Measurements from ENCODE around the gene MYPOP.

The MYPOP gene

GRCh38 chr19:45881082-45881908 is 21.1 kb downstream of the MYPOP start:
- no peaks in the 10 kb centered on the region for H3K9me3 ChIP-seq (ENCODE audit: low read length)
- H3K4me3 ChIP-seq (ENCODE audit: low read depth in 1 of 2, low read length in 2 of 2): no peak overlapping the region
- H3K4me1 ChIP-seq (ENCODE audit: insufficient read depth, low read length): peaks cover 28% of the 10 kb centered on the region
- peaks cover 0 to 18% of the 10 kb centered on the region in 2 donors for H3K27me3 ChIP-seq (ENCODE audit: control insufficient read depth in 1 of 2, insufficient read depth in 2 of 2, low read length in 2 of 2)
- no peak overlapping the region for H3K9ac ChIP-seq (ENCODE audit: low read length)
- H3K27ac ChIP-seq (ENCODE audit: low read depth, low read length): no peak overlapping the region
- H3K36me3 ChIP-seq (ENCODE audit: insufficient read depth, low read length): no peaks in the 10 kb centered on the region

DNA sequence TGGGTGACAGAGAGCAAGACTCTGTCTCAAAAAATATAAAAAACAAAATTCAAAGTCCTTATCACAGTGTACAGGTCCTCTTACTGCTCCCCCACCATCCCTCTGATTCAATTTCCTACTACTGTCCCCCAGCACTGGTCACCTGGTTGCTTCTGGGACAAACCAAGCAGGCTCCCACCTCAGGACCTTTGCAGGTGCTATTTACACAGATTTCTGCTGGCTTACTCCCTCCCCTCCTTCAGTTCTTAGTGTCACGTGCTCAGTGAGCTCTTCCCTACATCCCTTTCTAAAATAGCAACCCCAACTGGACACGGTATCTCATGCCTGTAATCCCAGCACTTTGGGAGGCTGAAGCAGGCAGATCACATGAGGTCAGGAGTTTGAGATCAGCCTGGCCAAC is 22.4 kb downstream of the MYPOP start:
- H3K4me3 ChIP-seq (ENCODE audit: low read depth in 1 of 2, low read length in 2 of 2): no peak overlapping the region
- no peak overlapping the region for H3K27ac ChIP-seq (ENCODE audit: low read depth, low read length)
- peaks cover 27% of the 10 kb centered on the region for H3K4me1 ChIP-seq (ENCODE audit: insufficient read depth, low read length)
- no peaks in the 10 kb centered on the region for H3K9me3 ChIP-seq (ENCODE audit: low read length)
- no peaks in the 10 kb centered on the region for H3K36me3 ChIP-seq (ENCODE audit: insufficient read depth, low read length)
- H3K9ac ChIP-seq (ENCODE audit: low read length): no peak overlapping the region
- peaks cover 0 to 18% of the 10 kb centered on the region in 2 donors for H3K27me3 ChIP-seq (ENCODE audit: control insufficient read depth in 1 of 2, insufficient read depth in 2 of 2, low read length in 2 of 2)

DNA sequence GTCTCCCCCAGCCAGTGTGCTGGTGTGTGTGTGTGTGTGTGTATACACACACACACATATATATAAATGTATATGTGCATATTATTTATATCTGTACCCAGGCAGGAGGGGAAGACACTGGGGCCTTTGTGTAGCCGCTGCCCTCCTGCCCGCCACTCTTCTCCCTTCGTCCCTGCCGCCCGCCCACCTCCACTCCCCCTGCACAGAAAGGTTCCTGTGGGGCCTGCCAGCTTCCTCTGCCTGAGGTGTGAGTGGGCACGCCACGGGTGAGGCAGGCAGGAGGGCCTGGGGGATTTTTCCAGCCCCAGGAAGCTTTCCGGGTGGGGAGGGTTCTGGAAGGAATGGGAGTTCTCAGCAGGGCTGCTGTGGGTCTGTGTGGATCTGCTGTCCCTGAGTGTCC is 23.4 kb downstream of the MYPOP start:
- Histone ChIP-seq H3K9me3 (ENCODE audit: low read length) (no peaks in the 10 kb centered on the region), H3K4me3 (ENCODE audit: low read depth in 1 of 2, low read length in 2 of 2) (no peak overlapping the region), H3K36me3 (ENCODE audit: insufficient read depth, low read length) (no peaks in the 10 kb centered on the region), H3K4me1 (ENCODE audit: insufficient read depth, low read length) (peaks cover 18% of the 10 kb centered on the region), H3K27ac (ENCODE audit: low read depth, low read length) (no peak overlapping the region), H3K27me3 (ENCODE audit: control insufficient read depth in 1 of 2, insufficient read depth in 2 of 2, low read length in 2 of 2) (peaks cover 0 to 18% of the 10 kb centered on the region in 2 donors), H3K9ac (ENCODE audit: low read length) (no peak overlapping the region)

GRCh38 chr19:45878043-45878794 is 24.2 kb downstream of the MYPOP start:
- Histone ChIP-seq H3K9me3 (ENCODE audit: low read length) (no peaks in the 10 kb centered on the region), H3K4me1 (ENCODE audit: insufficient read depth, low read length) (peaks cover 11% of the 10 kb centered on the region), H3K27me3 (ENCODE audit: control insufficient read depth in 1 of 2, insufficient read depth in 2 of 2, low read length in 2 of 2) (peaks cover 0 to 18% of the 10 kb centered on the region in 2 donors), H3K27ac (ENCODE audit: low read depth, low read length) (no peak overlapping the region), H3K36me3 (ENCODE audit: insufficient read depth, low read length) (no peaks in the 10 kb centered on the region), H3K9ac (ENCODE audit: low read length) (no peak overlapping the region), H3K4me3 (ENCODE audit: low read depth in 1 of 2, low read length in 2 of 2) (no peak overlapping the region)

- H3K9me3 ChIP-seq (ENCODE audit: low read length): no peaks in the 10 kb centered on the region
- H3K27me3 ChIP-seq (ENCODE audit: control insufficient read depth in 1 of 2, insufficient read depth in 2 of 2, low read length in 2 of 2): peaks cover 0 to 18% of the 10 kb centered on the region in 2 donors
- H3K4me1 ChIP-seq (ENCODE audit: insufficient read depth, low read length): no peaks in the 10 kb centered on the region
- peak overlapping the region in 1 of 2 donors; percentile 13 for H3K4me3 ChIP-seq (ENCODE audit: low read depth in 1 of 2, low read length in 2 of 2)
- H3K36me3 ChIP-seq (ENCODE audit: insufficient read depth, low read length): no peaks in the 10 kb centered on the region
- H3K9ac ChIP-seq (ENCODE audit: low read length): no peak overlapping the region
- no peak overlapping the region for H3K27ac ChIP-seq (ENCODE audit: low read depth, low read length)
These were observed 25.8 kb downstream of the MYPOP start for GRCh38 chr19:45876411-45877197.

DNA sequence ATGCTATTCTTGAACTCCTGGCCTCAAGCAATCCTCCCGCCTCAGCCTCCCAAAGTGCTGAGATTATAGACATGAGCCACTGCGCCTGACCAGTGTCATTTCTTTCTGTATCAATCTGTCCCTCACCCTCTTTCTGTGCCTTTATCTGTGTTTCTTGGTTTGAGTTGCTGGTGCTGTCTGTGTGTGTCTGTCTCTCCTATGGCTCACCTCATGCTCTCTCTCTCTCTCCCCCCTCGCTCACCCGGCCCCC is 26.3 kb downstream of the MYPOP start:
- no peaks in the 10 kb centered on the region for H3K9me3 ChIP-seq (ENCODE audit: low read length)
- no peaks in the 10 kb centered on the region for H3K4me1 ChIP-seq (ENCODE audit: insufficient read depth, low read length)
- H3K36me3 ChIP-seq (ENCODE audit: insufficient read depth, low read length): no peaks in the 10 kb centered on the region
- peaks cover 0 to 18% of the 10 kb centered on the region in 2 donors for H3K27me3 ChIP-seq (ENCODE audit: control insufficient read depth in 1 of 2, insufficient read depth in 2 of 2, low read length in 2 of 2)
- H3K27ac ChIP-seq (ENCODE audit: low read depth, low read length): no peak overlapping the region
- H3K4me3 ChIP-seq (ENCODE audit: low read depth in 1 of 2, low read length in 2 of 2): no peak overlapping the region
- no peak overlapping the region for H3K9ac ChIP-seq (ENCODE audit: low read length)

- Histone ChIP-seq H3K27me3 (ENCODE audit: control insufficient read depth in 1 of 2, insufficient read depth in 2 of 2, low read length in 2 of 2) (peaks cover 0 to 18% of the 10 kb centered on the region in 2 donors), H3K36me3 (ENCODE audit: insufficient read depth, low read length) (no peaks in the 10 kb centered on the region), H3K9me3 (ENCODE audit: low read length) (no peaks in the 10 kb centered on the region), H3K4me1 (ENCODE audit: insufficient read depth, low read length) (no peaks in the 10 kb centered on the region), H3K27ac (ENCODE audit: low read depth, low read length) (no peak overlapping the region), H3K9ac (ENCODE audit: low read length) (no peak overlapping the region), H3K4me3 (ENCODE audit: low read depth in 1 of 2, low read length in 2 of 2) (no peak overlapping the region)
These were observed 27.8 kb downstream of the MYPOP start for GRCh38 chr19:45874620-45874966.

DNA sequence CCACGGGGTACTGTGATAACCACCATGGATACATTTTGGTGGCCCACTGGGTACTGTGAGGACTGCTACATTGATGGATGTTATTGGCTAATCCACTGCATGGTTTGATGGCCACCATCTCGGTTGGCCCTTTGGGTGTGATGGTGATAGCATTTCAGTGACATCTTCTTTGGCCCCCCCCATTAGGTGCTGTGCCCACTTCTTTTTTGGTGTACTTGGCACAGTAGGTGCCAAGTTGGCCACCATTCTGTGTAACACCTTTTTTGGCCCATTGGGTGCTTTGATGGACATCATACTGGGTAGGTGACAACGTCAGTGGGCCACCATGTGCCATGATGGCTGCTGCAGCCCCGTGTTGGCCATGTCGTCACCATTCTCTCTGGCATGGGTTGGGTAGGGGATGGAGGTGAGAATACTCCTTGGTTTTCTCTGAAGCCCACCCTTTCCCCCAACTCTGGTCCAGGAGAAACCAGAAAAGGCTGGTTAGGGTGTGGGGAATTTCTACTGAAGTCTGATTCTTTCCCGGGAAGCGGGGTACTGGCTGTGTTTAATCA is 29.1 kb downstream of the MYPOP start:
- Histone ChIP-seq H3K4me3 (ENCODE audit: low read depth in 1 of 2, low read length in 2 of 2) (no peak overlapping the region), H3K9me3 (ENCODE audit: low read length) (no peaks in the 10 kb centered on the region), H3K36me3 (ENCODE audit: insufficient read depth, low read length) (no peaks in the 10 kb centered on the region), H3K27ac (ENCODE audit: low read depth, low read length) (no peak overlapping the region), H3K9ac (ENCODE audit: low read length) (no peak overlapping the region), H3K27me3 (ENCODE audit: control insufficient read depth in 1 of 2, insufficient read depth in 2 of 2, low read length in 2 of 2) (peaks cover 0 to 13% of the 10 kb centered on the region in 2 donors), H3K4me1 (ENCODE audit: insufficient read depth, low read length) (no peaks in the 10 kb centered on the region)

DNA sequence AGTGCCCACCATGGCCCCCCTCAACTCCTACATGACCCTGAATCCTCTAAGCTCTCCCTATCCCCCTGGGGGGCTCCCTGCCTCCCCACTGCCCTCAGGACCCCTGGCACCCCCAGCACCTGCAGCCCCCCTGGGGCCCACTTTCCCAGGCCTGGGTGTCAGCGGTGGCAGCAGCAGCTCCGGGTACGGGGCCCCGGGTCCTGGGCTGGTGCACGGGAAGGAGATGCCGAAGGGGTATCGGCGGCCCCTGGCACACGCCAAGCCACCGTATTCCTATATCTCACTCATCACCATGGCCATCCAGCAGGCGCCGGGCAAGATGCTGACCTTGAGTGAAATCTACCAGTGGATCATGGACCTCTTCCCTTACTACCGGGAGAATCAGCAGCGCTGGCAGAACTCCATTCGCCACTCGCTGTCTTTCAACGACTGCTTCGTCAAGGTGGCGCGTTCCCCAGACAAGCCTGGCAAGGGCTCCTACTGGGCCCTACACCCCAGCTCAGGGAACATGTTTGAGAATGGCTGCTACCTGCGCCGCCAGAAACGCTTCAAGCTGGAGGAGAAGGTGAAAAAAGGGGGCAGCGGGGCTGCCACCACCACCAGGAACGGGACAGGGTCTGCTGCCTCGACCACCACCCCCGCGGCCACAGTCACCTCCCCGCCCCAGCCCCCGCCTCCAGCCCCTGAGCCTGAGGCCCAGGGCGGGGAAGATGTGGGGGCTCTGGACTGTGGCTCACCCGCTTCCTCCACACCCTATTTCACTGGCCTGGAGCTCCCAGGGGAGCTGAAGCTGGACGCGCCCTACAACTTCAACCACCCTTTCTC is 30.1 kb downstream of the MYPOP start:
- Histone ChIP-seq H3K27ac (ENCODE audit: low read depth, low read length) (no peak overlapping the region), H3K9ac (ENCODE audit: low read length) (no peak overlapping the region), H3K4me1 (ENCODE audit: insufficient read depth, low read length) (no peaks in the 10 kb centered on the region)

GRCh38 chr19:45870798-45871197 is 31.6 kb downstream of the MYPOP start:
- no peaks in the 10 kb centered on the region for H3K4me1 ChIP-seq (ENCODE audit: insufficient read depth, low read length)
- H3K27me3 ChIP-seq (ENCODE audit: control insufficient read depth in 1 of 2, insufficient read depth in 2 of 2, low read length in 2 of 2): no peaks in the 10 kb centered on the region
- no peak overlapping the region for H3K27ac ChIP-seq (ENCODE audit: low read depth, low read length)
- H3K4me3 ChIP-seq (ENCODE audit: low read depth in 1 of 2, low read length in 2 of 2): no peak overlapping the region
- no peaks in the 10 kb centered on the region for H3K36me3 ChIP-seq (ENCODE audit: insufficient read depth, low read length)
- H3K9me3 ChIP-seq (ENCODE audit: low read length): no peaks in the 10 kb centered on the region
- no peak overlapping the region for H3K9ac ChIP-seq (ENCODE audit: low read length)

More for the DNA sequence above, 30.1 kb downstream of the MYPOP start:
- peaks cover 0 to 9% of the 10 kb centered on the region in 2 donors for H3K27me3 ChIP-seq (ENCODE audit: control insufficient read depth in 1 of 2, insufficient read depth in 2 of 2, low read length in 2 of 2)
- H3K9me3 ChIP-seq (ENCODE audit: low read length): no peaks in the 10 kb centered on the region
- H3K4me3 ChIP-seq (ENCODE audit: low read depth in 1 of 2, low read length in 2 of 2): no peak overlapping the region
- no peaks in the 10 kb centered on the region for H3K36me3 ChIP-seq (ENCODE audit: insufficient read depth, low read length)

All from muscle layer of colon (tissue), 2 donors.